ENCODE measurements around the gene ATF7IP.

The ATF7IP gene

DNA sequence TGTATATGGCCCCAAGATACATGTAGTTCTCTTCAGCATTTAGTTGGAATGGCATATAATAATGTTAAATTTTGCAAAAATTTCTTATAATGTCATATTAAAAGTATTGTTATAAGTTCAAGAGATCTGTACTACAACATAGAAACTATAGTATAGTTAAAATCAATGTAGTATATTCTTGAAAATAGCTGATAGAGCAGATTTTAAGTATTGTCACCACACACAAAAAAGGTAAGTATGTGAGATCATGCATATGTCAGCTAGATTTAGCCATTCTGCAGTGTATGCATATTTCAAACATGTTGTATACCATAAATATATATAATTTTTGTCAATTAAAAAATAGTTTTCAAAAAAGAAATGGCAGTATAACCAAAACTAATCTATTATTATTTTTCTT is 115.7 kb downstream of the ATF7IP start:
- no peak for DNase-seq (ENCODE audit: low read depth)

DNA sequence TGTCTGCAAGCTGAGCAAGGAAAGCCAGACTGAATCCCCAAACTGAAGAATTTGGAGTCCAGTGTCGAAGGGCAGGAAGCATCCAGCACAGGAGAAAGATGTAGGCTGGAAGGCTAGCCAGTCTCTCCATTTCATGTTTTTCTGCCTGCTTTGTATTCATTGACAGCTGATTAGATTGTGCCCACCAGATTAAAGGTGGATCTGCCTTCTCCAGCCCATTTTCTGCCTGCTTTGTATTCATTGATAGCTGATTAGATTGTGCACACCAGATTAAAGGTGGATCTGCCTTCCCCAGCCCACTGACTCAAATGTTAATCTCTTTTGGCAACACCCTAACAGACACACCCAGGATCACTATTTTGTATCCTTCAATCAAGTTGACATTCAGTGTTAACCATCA is 116.9 kb downstream of the ATF7IP start:
- no peak for DNase-seq (ENCODE audit: low read depth)

GRCh38 chr12:14482886-14483285 is 117.4 kb downstream of the ATF7IP start:
- DNase-seq (ENCODE audit: low read depth) = no peak

GRCh38 chr12:14495326-14495725 is 129.8 kb downstream of the ATF7IP start:
- DNase-seq (ENCODE audit: low read depth) = no peak

DNA sequence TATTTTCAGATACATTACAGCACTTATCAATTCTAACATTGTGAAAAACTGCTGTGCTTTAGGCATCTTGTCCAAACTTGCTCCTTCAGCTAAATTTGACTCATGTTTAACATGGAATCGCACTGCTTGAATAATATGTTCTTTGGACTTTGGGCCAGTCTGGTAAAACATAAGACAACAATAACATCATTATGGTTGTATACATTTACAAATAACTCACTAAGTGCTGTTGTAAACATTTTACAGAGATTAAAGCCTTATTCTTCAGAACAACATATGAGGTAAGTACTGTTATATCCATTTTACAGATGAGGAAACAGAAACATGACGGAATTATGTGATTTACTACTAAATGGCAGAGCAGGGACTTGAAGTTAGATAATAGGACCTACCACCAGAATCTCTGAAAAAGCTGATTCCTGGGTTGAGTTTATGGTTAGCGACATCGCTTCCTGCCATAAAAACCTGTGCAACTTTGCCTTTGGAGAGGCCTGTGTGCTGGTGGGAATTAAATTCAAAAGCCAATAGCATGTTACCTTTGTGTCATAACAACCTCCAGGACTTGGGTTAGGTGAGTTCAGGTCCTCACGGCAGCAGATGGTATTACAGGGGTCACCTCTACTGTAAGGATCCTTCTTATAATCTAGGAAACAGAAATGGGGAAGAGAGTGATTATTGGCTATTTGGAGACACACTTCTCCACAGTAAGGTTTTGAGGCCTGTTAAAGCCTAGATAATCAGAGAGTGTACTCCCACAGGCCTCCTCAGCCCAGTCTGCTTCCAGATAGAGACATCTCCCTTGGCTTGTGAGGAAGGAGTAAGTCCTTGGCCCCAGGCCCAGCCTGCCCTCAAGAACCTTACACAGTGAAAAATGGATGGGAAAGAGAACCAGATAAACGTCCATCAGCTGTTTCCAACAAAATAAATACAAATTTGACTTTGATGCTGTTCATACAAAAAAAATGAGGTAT is 140.4 kb downstream of the ATF7IP start:
- no peak for DNase-seq (ENCODE audit: low read depth)

DNA sequence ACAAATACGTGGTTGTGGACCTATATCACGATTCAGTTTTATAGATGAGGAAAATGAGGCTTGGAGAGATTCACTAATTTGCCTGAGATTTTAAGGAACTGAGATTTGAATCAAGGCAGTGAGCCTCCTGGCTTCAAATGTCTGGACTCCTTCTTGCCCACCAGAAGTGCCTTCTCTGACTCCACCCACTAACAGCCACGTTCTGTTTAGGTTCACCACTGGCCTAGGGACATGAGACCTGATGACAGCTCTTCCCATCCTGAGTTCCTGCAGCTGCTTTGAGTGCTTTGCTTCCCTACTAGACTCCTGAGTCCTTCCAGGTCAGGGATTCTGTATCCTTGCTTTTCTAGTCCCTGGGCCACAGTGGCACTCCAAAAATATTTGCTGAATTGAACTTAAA is 145.1 kb downstream of the ATF7IP start:
- DNase-seq (ENCODE audit: low read depth) = no peak

- no peak for DNase-seq (ENCODE audit: low read depth)
Observed at GRCh38 chr12:14514154-14514842, 148.8 kb downstream of the ATF7IP start.

DNA sequence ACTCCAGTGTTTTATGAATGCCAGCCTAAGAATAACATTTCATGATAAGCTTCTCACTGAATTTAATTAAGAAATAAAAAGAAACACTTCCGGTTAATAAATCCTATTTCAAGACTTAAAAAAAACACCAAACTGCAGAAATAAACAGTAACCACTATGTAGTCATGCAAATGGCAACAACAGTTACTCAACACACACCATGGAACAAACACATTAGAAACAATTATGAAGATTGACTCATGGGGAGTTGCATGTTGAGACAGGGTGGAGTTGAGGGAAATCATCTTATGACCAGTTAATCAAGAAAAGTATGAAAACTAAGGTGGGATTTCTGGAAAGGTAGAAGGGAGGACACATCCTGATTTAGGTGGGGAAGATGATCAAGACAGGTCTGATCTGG is 149.5 kb downstream of the ATF7IP start:
- no peak for DNase-seq (ENCODE audit: low read depth)

GRCh38 chr12:14521822-14522221 is 156.3 kb downstream of the ATF7IP start:
- DNase-seq (ENCODE audit: low read depth) = no peak

DNA sequence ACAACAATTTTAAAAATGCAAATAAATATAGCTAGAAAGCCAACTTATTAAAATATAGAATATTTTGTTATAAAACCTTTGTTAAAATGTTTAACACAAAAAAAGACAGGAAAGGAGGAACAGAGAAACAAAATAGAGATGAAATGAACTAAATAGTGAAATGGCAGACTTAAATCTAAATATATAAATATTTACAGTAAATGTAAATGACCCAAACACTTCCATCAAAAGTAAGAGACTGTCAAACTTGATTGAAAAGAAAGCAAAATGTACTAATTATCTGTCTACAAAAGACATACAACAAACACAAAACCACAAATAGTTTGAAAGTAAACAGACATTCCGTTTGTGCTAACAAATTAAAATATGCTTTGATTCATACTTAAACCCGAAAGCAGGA is 160.5 kb downstream of the ATF7IP start:
- DNase-seq (ENCODE audit: low read depth) = no peak

DNA sequence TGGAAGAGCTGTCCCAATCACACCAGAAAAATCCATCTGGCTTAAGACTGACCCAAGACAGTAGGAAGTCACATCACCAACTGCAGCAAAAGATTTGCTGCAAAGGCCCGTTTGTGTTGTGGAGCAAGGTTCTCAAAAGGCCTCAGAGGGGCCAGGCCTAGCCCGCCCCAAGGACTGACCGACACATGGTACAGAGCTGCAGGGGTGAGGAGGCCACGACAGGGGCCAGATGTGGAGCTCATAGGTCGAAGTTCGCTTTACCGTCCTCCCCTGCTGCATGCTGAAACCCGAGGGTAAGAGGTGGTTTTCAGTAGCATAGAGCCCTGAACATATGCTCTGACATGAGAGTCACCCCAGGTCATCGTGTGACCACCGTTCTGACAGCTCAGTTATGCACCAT is 166.7 kb downstream of the ATF7IP start:
- DNase-seq (ENCODE audit: low read depth) = no peak

DNA sequence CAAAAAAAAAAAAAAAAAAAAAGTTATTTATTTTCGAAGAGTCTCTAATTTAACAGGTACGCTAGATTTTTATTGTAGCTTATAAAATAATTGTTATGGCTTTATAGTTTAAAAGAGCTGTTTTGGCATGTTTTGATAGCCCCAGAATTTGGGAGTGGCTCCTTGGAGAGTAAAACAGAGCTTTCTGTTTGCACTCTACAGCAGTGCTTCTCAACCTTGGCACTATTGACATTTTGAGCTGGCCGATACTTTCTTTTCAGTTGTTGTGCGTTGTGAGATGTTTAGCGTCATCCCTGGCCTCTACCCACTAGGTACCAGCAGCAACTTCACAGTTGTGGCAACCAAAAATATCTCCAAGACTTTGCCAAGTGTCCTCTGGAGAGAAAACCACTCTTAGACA is 171.6 kb downstream of the ATF7IP start:
- no peak for DNase-seq (ENCODE audit: low read depth)

DNA sequence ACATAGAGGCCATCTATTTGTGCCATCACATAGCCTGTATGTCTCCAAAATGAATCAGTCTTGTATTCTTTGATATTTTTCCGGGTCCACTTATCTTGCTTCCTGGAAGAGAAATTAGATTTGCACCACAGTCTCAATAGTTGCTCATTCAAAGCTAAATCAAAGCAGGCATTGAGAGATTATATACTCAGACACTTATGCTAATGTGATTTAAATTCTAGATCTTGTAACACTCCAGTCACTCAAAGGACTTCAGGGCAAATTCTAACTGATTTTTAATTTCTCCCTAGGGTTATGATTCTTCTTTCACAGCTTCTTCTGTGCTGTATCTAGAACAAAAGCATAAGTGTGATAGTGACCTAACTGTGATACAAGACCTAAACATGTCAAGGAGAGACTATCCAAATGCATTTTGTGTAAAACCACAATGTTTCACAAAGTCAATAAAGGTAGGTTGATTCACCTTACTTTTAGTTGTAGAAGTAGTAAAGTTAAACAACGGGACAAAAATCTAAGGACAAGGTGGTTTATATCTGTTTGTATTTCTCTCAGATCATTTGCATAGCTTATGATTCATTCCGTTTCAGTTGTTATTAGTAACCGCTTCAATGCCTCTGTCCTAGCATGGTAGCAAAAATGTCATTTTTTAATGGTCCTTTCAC is 175.4 kb downstream of the ATF7IP start:
- no peak for DNase-seq (ENCODE audit: low read depth)

GRCh38 chr12:14545144-14546124 is 180.0 kb downstream of the ATF7IP start:
- DNase-seq (ENCODE audit: low read depth) = no peak

GRCh38 chr12:14547571-14547970 is 182.1 kb downstream of the ATF7IP start:
- DNase-seq (ENCODE audit: low read depth) = no peak

GRCh38 chr12:14548609-14549008 is 183.1 kb downstream of the ATF7IP start:
- no peak for DNase-seq (ENCODE audit: low read depth)

Data from fibroblast of the conjunctiva (primary cell).